Skin epidermis (tissue), 12 donors: ENCODE data around the gene CDK4.
"Not testable (repeated sequence)": the region's sequence is repeated elsewhere in the genome, so short reads cannot be mapped to it uniquely, and the experiment has no call there.

Source experiments
- H3K27ac ChIP-seq, 21 experiments: fragments of 200-600 bp; sonication (generic) in 11 of 21; one replicate each; pipeline ENCODE4 v1.5.0; 2020; ENCODE audit warnings: mild to moderate bottlenecking in 3 of 21, inconsistent platforms in 2 of 21, moderate library complexity in 2 of 21
- H3K4me3 ChIP-seq, 7 experiments: fragments of 200-600 bp; sonication (generic) in 2 of 7; one replicate each; pipeline ENCODE4 v1.5.0; 2020; ENCODE audit warnings: inconsistent platforms in 2 of 7, mild to moderate bottlenecking in 2 of 7, moderate library complexity in 1 of 7

Gene CDK4

GRCh38 chr12:57774634-57775033, 22.5 kb upstream of the CDK4 start:
- H3K27ac ChIP-seq: not testable (repeated sequence)

GRCh38 chr12:57772429-57773322, 20.6 kb upstream of the CDK4 start, which contains the start of gene EEF1AKMT3:
EEF1AKMT3 (plus strand) TSS chr12:57772614; CDS start chr12:57772725, 111 bp downstream.
- Histone ChIP-seq H3K4me3 (peak within 1 kb of the TSS; percentile 45 to 93 (median 74)), H3K27ac (peak within 1 kb of the TSS; percentile 38 to 93 (median 89))

More at GRCh38 chr12:57774634-57775033, 22.5 kb upstream of the CDK4 start:
- H3K4me3 ChIP-seq: not testable (repeated sequence)

GRCh38 chr12:57771873-57772428, 19.8 kb upstream of the CDK4 start, which contains the start of gene METTL1:
METTL1 (minus strand) TSS chr12:57772105; CDS start chr12:57772083, 22 bp downstream.
- H3K4me3 ChIP-seq: peak within 1 kb of the TSS; percentile 45 to 93 (median 74)
- H3K27ac ChIP-seq: peak within 1 kb of the TSS; percentile 38 to 93 (median 89)

GRCh38 chr12:57771236-57771872, 19.2 kb upstream of the CDK4 start:
- H3K27ac ChIP-seq: peak overlapping the region in 20 of 21 experiments; percentile 62 to 93 (median 89)
- peak overlapping the region; percentile 45 to 93 (median 74) for H3K4me3 ChIP-seq

- H3K27ac ChIP-seq: peak overlapping the region in 5 of 21 experiments; percentile 24 to 93 (median 87)
- peak overlapping the region in 2 of 7 experiments; percentile 63 to 74 for H3K4me3 ChIP-seq
Observed at GRCh38 chr12:57770734-57771133, 18.6 kb upstream of the CDK4 start.

- Histone ChIP-seq H3K4me3 (no peak overlapping the region), H3K27ac (no peak overlapping the region)
Observed at GRCh38 chr12:57769594-57769993, 17.5 kb upstream of the CDK4 start.

- Histone ChIP-seq H3K27ac (no peak overlapping the region), H3K4me3 (no peak overlapping the region)
Observed at GRCh38 chr12:57767876-57768275, 15.8 kb upstream of the CDK4 start.

GRCh38 chr12:57767305-57767698, 15.2 kb upstream of the CDK4 start:
- Histone ChIP-seq H3K4me3 (no peak overlapping the region), H3K27ac (no peak overlapping the region)

GRCh38 chr12:57766464-57767304, 14.6 kb upstream of the CDK4 start, which contains the start of gene CYP27B1:
CYP27B1 (minus strand) TSS chr12:57767078; CDS start chr12:57767041, 37 bp downstream.
- H3K27ac ChIP-seq: peak within 1 kb of the TSS in 1 of 21 experiments; percentile 69
- peak within 1 kb of the TSS; percentile 27 to 53 (median 31) for H3K4me3 ChIP-seq

- H3K27ac ChIP-seq: peak overlapping the region in 2 of 21 experiments; percentile 29 to 69
- H3K4me3 ChIP-seq: peak overlapping the region; percentile 27 to 53 (median 31)
Observed at GRCh38 chr12:57765698-57766463, 13.8 kb upstream of the CDK4 start.

GRCh38 chr12:57765003-57765697, 13.0 kb upstream of the CDK4 start:
- Histone ChIP-seq H3K4me3 (peak overlapping the region; percentile 27 to 53 (median 31)), H3K27ac (peak overlapping the region in 6 of 21 experiments; percentile 11 to 69 (median 30))

GRCh38 chr12:57764662-57765002, 12.5 kb upstream of the CDK4 start:
- Histone ChIP-seq H3K27ac (peak overlapping the region in 4 of 21 experiments; percentile 29 to 69 (median 37)), H3K4me3 (peak overlapping the region; percentile 27 to 53 (median 31))

GRCh38 chr12:57763881-57764661, 12.0 kb upstream of the CDK4 start:
- Histone ChIP-seq H3K27ac (peak overlapping the region in 1 of 21 experiments; percentile 69), H3K4me3 (peak overlapping the region in 2 of 7 experiments; percentile 35 to 53)

- Histone ChIP-seq H3K4me3 (no peak overlapping the region), H3K27ac (no peak overlapping the region)
Observed at GRCh38 chr12:57762463-57762862, 10.4 kb upstream of the CDK4 start.

- Histone ChIP-seq H3K4me3 (no peak overlapping the region), H3K27ac (no peak overlapping the region)
Observed at GRCh38 chr12:57761391-57761998, 9.4 kb upstream of the CDK4 start.

- Histone ChIP-seq H3K4me3 (no peak overlapping the region), H3K27ac (no peak overlapping the region)
Observed at GRCh38 chr12:57760347-57760982, 8.4 kb upstream of the CDK4 start.
